ENCODE data around the gene RIN1.

The RIN1 gene

GRCh38 chr11:66341502-66342126 lies 5.4 kb upstream of the RIN1 start:
- FAIRE-seq, result no peak
- TF ChIP-seq POLR2A (IDR thresholded peaks at IDR 0.05; ENCODE audit: low read depth, low read length) (no peak), TAF1 (IDR thresholded peaks at IDR 0.05; ENCODE audit: low read depth, low read length) (no peak), POLR2AphosphoS5 (IDR thresholded peaks at IDR 0.05; ENCODE audit: low read depth, low read length) (no peak), SPI1 (IDR thresholded peaks at IDR 0.05; ENCODE audit: low read depth, low read length) (no peak), PAX5 (IDR thresholded peaks at IDR 0.05; ENCODE audit: insufficient read depth, low read length, severe bottlenecking) (no peak), POU2F2 (IDR thresholded peaks at IDR 0.05; ENCODE audit: low read depth, low read length) (no peak)
- no peak for DNase-seq (ENCODE audit: insufficient read length, low spot score)

GRCh38 chr11:66340596-66341501 lies 4.6 kb upstream of the RIN1 start:
- TF ChIP-seq POLR2AphosphoS5 (IDR thresholded peaks at IDR 0.05; ENCODE audit: low read depth, low read length) (no peak), TAF1 (IDR thresholded peaks at IDR 0.05; ENCODE audit: low read depth, low read length) (no peak), POLR2A (IDR thresholded peaks at IDR 0.05; ENCODE audit: low read depth, low read length) (no peak), POU2F2 (IDR thresholded peaks at IDR 0.05; ENCODE audit: low read depth, low read length) (no peak), PAX5 (IDR thresholded peaks at IDR 0.05; ENCODE audit: insufficient read depth, low read length, severe bottlenecking) (no peak), SPI1 (IDR thresholded peaks at IDR 0.05; ENCODE audit: low read depth, low read length) (no peak)
- no peak for DNase-seq (ENCODE audit: insufficient read length, low spot score)
- no peak for FAIRE-seq

GRCh38 chr11:66339686-66340483 lies 3.7 kb upstream of the RIN1 start:
- DNase-seq (ENCODE audit: insufficient read length, low spot score), result no peak
- TF ChIP-seq TAF1 (IDR thresholded peaks at IDR 0.05; ENCODE audit: low read depth, low read length) (no peak), POLR2A (IDR thresholded peaks at IDR 0.05; ENCODE audit: low read depth, low read length) (no peak), PAX5 (IDR thresholded peaks at IDR 0.05; ENCODE audit: insufficient read depth, low read length, severe bottlenecking) (no peak), SPI1 (IDR thresholded peaks at IDR 0.05; ENCODE audit: low read depth, low read length) (no peak), POU2F2 (IDR thresholded peaks at IDR 0.05; ENCODE audit: low read depth, low read length) (no peak), POLR2AphosphoS5 (IDR thresholded peaks at IDR 0.05; ENCODE audit: low read depth, low read length) (no peak)
- FAIRE-seq, result no peak

- FAIRE-seq, result no peak
- TF ChIP-seq PAX5 (IDR thresholded peaks at IDR 0.05; ENCODE audit: insufficient read depth, low read length, severe bottlenecking), result no peak
- no peak for TF ChIP-seq POLR2A (IDR thresholded peaks at IDR 0.05; ENCODE audit: low read depth, low read length)
- TF ChIP-seq POLR2AphosphoS5 (IDR thresholded peaks at IDR 0.05; ENCODE audit: low read depth, low read length), result no peak
- no peak for TF ChIP-seq TAF1 (IDR thresholded peaks at IDR 0.05; ENCODE audit: low read depth, low read length)
- no peak for TF ChIP-seq POU2F2 (IDR thresholded peaks at IDR 0.05; ENCODE audit: low read depth, low read length)
- no peak for TF ChIP-seq SPI1 (IDR thresholded peaks at IDR 0.05; ENCODE audit: low read depth, low read length)
- DNase-seq (ENCODE audit: insufficient read length, low spot score), result no peak
These were observed 3.0 kb upstream of the RIN1 start for GRCh38 chr11:66339162-66339675.

GRCh38 chr11:66338276-66339161 lies 2.3 kb upstream of the RIN1 start:
- FAIRE-seq, result no peak

GRCh38 chr11:66337103-66337899 lies 1.1 kb upstream of the RIN1 start:
- DNase-seq (ENCODE audit: insufficient read length, low spot score) (no peak), FAIRE-seq (no peak)
- no peak for TF ChIP-seq TAF1 (IDR thresholded peaks at IDR 0.05; ENCODE audit: low read depth, low read length)
- no peak for TF ChIP-seq POLR2AphosphoS5 (IDR thresholded peaks at IDR 0.05; ENCODE audit: low read depth, low read length)
- no peak for TF ChIP-seq POLR2A (IDR thresholded peaks at IDR 0.05; ENCODE audit: low read depth, low read length)
- TF ChIP-seq POU2F2 (IDR thresholded peaks at IDR 0.05; ENCODE audit: low read depth, low read length), result no peak
- TF ChIP-seq SPI1 (IDR thresholded peaks at IDR 0.05; ENCODE audit: low read depth, low read length), result no peak
- no peak for TF ChIP-seq PAX5 (IDR thresholded peaks at IDR 0.05; ENCODE audit: insufficient read depth, low read length, severe bottlenecking)

More at GRCh38 chr11:66338276-66339161, 2.3 kb upstream of the RIN1 start:
- TF ChIP-seq POLR2AphosphoS5 (IDR thresholded peaks at IDR 0.05; ENCODE audit: low read depth, low read length), result no peak
- no peak for TF ChIP-seq POU2F2 (IDR thresholded peaks at IDR 0.05; ENCODE audit: low read depth, low read length)
- no peak for TF ChIP-seq SPI1 (IDR thresholded peaks at IDR 0.05; ENCODE audit: low read depth, low read length)
- no peak for TF ChIP-seq TAF1 (IDR thresholded peaks at IDR 0.05; ENCODE audit: low read depth, low read length)
- TF ChIP-seq PAX5 (IDR thresholded peaks at IDR 0.05; ENCODE audit: insufficient read depth, low read length, severe bottlenecking), result no peak
- TF ChIP-seq POLR2A (IDR thresholded peaks at IDR 0.05; ENCODE audit: low read depth, low read length), result no peak
- no peak for DNase-seq (ENCODE audit: insufficient read length, low spot score)

GRCh38 chr11:66335531-66336233 lies 552 bp downstream of the RIN1 start:
- peak; percentile 77 for FAIRE-seq
- TF ChIP-seq SPI1 (IDR thresholded peaks at IDR 0.05; ENCODE audit: low read depth, low read length), result no peak
- no peak for TF ChIP-seq PAX5 (IDR thresholded peaks at IDR 0.05; ENCODE audit: insufficient read depth, low read length, severe bottlenecking)
- TF ChIP-seq TAF1 (IDR thresholded peaks at IDR 0.05; ENCODE audit: low read depth, low read length), result no peak
- TF ChIP-seq POU2F2 (IDR thresholded peaks at IDR 0.05; ENCODE audit: low read depth, low read length), result no peak
- TF ChIP-seq POLR2A (IDR thresholded peaks at IDR 0.05; ENCODE audit: low read depth, low read length), result no peak
- TF ChIP-seq POLR2AphosphoS5 (IDR thresholded peaks at IDR 0.05; ENCODE audit: low read depth, low read length), result no peak
- no peak for DNase-seq (ENCODE audit: insufficient read length, low spot score)
